Osteocyte (in vitro differentiated cells): ENCODE results near the gene FXYD1. TPM values are rescaled to one million over a fixed set of nuclear protein-coding genes. Genes with fewer than 3 reads are reported as not detected.

Source experiments
- DNase-seq: peaks from one replicate; pipeline ENCODE4 v3.0.0; 2021; ENCODE audit warnings: mixed read lengths; ENCODE audit not compliant: unreplicated experiment; ENCODE audit errors: extremely low spot score
- H3K27ac Mint-ChIP-seq: one replicate; pipeline ENCODE4 v1.8.0; 2021; ENCODE audit warnings: mild to moderate bottlenecking, mixed read lengths; ENCODE audit not compliant: unreplicated experiment
- H3K27me3 Mint-ChIP-seq: one replicate; pipeline ENCODE4 v1.8.0; 2021; ENCODE audit warnings: mixed read lengths; ENCODE audit not compliant: unreplicated experiment
- H3K36me3 Mint-ChIP-seq: one replicate; pipeline ENCODE4 v1.8.0; 2021; ENCODE audit warnings: mixed read lengths; ENCODE audit not compliant: unreplicated experiment
- H3K4me1 Mint-ChIP-seq: one replicate; pipeline ENCODE4 v1.8.0; 2021; ENCODE audit warnings: mixed read lengths; ENCODE audit not compliant: unreplicated experiment
- H3K4me3 Mint-ChIP-seq: one replicate; pipeline ENCODE4 v1.8.0; 2021; ENCODE audit warnings: mild to moderate bottlenecking, moderate library complexity, mixed read lengths; ENCODE audit not compliant: unreplicated experiment
- H3K9me3 Mint-ChIP-seq: one replicate; pipeline ENCODE4 v1.8.0; 2021; ENCODE audit warnings: mixed read lengths; ENCODE audit not compliant: unreplicated experiment
- CTCF ChIP-seq: fragments of 200-600 bp; sonication (generic); IDR thresholded peaks from 2 replicates; pipeline ENCODE4 v1.5.0; 2021; ENCODE audit warnings: antibody characterized with exemption, mild to moderate bottlenecking, moderate library complexity
- total RNA-seq: library from RNA; stranded (reverse); gene quantifications from 2 replicates; pipeline ENCODE4 v1.2.1, GENCODE V29; 2021

Gene FXYD1
- total RNA-seq, 1 donor from 2014 or later: 0.86 TPM

- Mint-ChIP-seq H3K27ac (no peak overlapping the region), H3K27me3 (peaks cover 25% of the 10 kb centered on the region), H3K4me3 (no peak overlapping the region), H3K36me3 (no peaks in the 10 kb centered on the region), H3K9me3 (peaks cover 19% of the 10 kb centered on the region), H3K4me1 (no peaks in the 10 kb centered on the region)
- TF ChIP-seq CTCF: no peak
- no peak for DNase-seq
These were observed 46.3 kb downstream of the FXYD1 start for GRCh38 chr19:35184884-35185283.

Other genes with a start within 250 kb of the FXYD1 start
- gene ZNF30, start 211.9 kb upstream of the FXYD1 start, total RNA-seq: 3.9 and 6.2 TPM in 2 replicates
- gene ZNF792, start 174.6 kb upstream of the FXYD1 start, total RNA-seq: 3.0 and 4.1 TPM in 2 replicates
- gene GRAMD1A, start 138.5 kb upstream of the FXYD1 start, total RNA-seq: 77.8 and 80.8 TPM in 2 replicates
- gene SCN1B, start 108.4 kb upstream of the FXYD1 start, total RNA-seq: 7.3 and 8.1 TPM in 2 replicates
- not detected in 2 replicates for gene HPN, start 97.1 kb upstream of the FXYD1 start, total RNA-seq
- gene FXYD3, start 23.0 kb upstream of the FXYD1 start, total RNA-seq: not detected in 2 replicates
- 0.32 and 0.34 TPM in 2 replicates for gene LGI4, start 3.8 kb upstream of the FXYD1 start, total RNA-seq
- gene FXYD7, start 4.4 kb downstream of the FXYD1 start, total RNA-seq: 0.50 TPM in 1 of 2 replicates, not detected in the other
- gene FXYD5, start 15.9 kb downstream of the FXYD1 start, total RNA-seq: 81.0 and 86.6 TPM in 2 replicates
- not detected in 2 replicates for gene FAM187B, start 89.9 kb downstream of the FXYD1 start, total RNA-seq
- gene LSR, start 110.2 kb downstream of the FXYD1 start, total RNA-seq: 0.29 and 0.83 TPM in 2 replicates
- 112 and 115 TPM in 2 replicates for gene USF2, start 130.1 kb downstream of the FXYD1 start, total RNA-seq
- gene HAMP, start 143.7 kb downstream of the FXYD1 start, total RNA-seq: 0.68 TPM in 1 of 2 replicates, not detected in the other
- not detected in 2 replicates for gene MAG, start 153.3 kb downstream of the FXYD1 start, total RNA-seq
- gene CD22, start 190.4 kb downstream of the FXYD1 start, total RNA-seq: not detected in 2 replicates
- not detected in 2 replicates for gene FFAR1, start 209.1 kb downstream of the FXYD1 start, total RNA-seq
- gene FFAR3, start 219.6 kb downstream of the FXYD1 start, total RNA-seq: not detected in 2 replicates
- gene GPR42, start 232.2 kb downstream of the FXYD1 start, total RNA-seq: not detected in 2 replicates